K562 (cell line): ENCODE data around the gene LRRC27. TPM values are rescaled to one million over a fixed set of nuclear protein-coding genes. Genes with fewer than 3 reads are reported as not detected.

ENCODE experiments used
- CHD1 ChIP-seq: fragments of 200-600 bp; sonication (generic); IDR thresholded peaks from one replicate; pipeline ENCODE4 v1.6.1; 2012; ENCODE audit warnings: mild to moderate bottlenecking, moderate library complexity, low read length, inconsistent platforms
- CREB1 ChIP-seq, 2 experiments: sonication (generic) in 1 of 2; formaldehyde crosslinking in 1 of 2; IDR thresholded peaks; 2 replicates each; pipeline versions ENCODE4 v1.6.1 to v1.8.0; 2012 to 2022; ENCODE audit warnings: inconsistent platforms in 1 of 2, mild to moderate bottlenecking in 1 of 2, missing genetic modification reagents in 1 of 2, moderate library complexity in 1 of 2
- DPF2 ChIP-seq: fragments of 450-650 bp; IDR thresholded peaks from 2 replicates; pipeline ENCODE4 v1.6.1; 2016
- HIVEP1 ChIP-seq: fragments of 250-450 bp; sonication (Bioruptor Pico); IDR thresholded peaks from 2 replicates; pipeline ENCODE4 v1.4.0; 2020; ENCODE audit warnings: mild to moderate bottlenecking
- ILF3 ChIP-seq: fragments of 450-650 bp; IDR thresholded peaks from 2 replicates; pipeline ENCODE4 v1.6.1; 2018; ENCODE audit warnings: antibody characterized with exemption, mild to moderate bottlenecking, moderate library complexity, borderline replicate concordance
- JUND ChIP-seq, 2 experiments: IDR thresholded peaks; 2 replicates in 1 of 2; 3 replicates in 1 of 2; pipeline ENCODE4 v1.6.1; 2011; ENCODE audit warnings: borderline replicate concordance in 2 of 2, low read depth in 2 of 2, low read length in 2 of 2, improper control_type of control experiment in 1 of 2, missing biosample characterization in 1 of 2, missing genetic modification characterization in 1 of 2, missing genetic modification reagents in 1 of 2
- NFIC ChIP-seq: fragments of 450-650 bp; IDR thresholded peaks from 2 replicates; pipeline ENCODE4 v1.6.1; 2017; ENCODE audit warnings: mild to moderate bottlenecking, inconsistent platforms
- TRIM24 ChIP-seq, 2 experiments: fragments of 450-650 bp; IDR thresholded peaks; 2 replicates each; pipeline ENCODE4 v1.6.1; 2016
- ZBTB2 ChIP-seq: fragments of 450-650 bp; IDR thresholded peaks from 2 replicates; pipeline ENCODE4 v1.6.1; 2016; ENCODE audit warnings: antibody characterized with exemption
- ZNF140 ChIP-seq: fragments of 250-450 bp; sonication (Bioruptor Pico); IDR thresholded peaks from 2 replicates; pipeline ENCODE4 v1.8.0; 2021; ENCODE audit warnings: moderate library complexity, mild to moderate bottlenecking, inconsistent platforms
- ZNF445 ChIP-seq: fragments of 250-450 bp; sonication (Bioruptor Pico); IDR thresholded peaks from 2 replicates; pipeline ENCODE4 v1.4.0; 2020; ENCODE audit warnings: low read depth, mild to moderate bottlenecking, moderate library complexity
- ZNF696 ChIP-seq: fragments of 250-450 bp; sonication (Bioruptor Pico); conservative IDR thresholded peaks from 2 replicates; pipeline ENCODE4 v1.4.0; 2020; ENCODE audit warnings: mild to moderate bottlenecking, moderate library complexity
- ZNF766 ChIP-seq: fragments of 200-800 bp; sonication (Bioruptor generic); conservative IDR thresholded peaks from 2 replicates; pipeline ENCODE4 v1.6.1; 2016; ENCODE audit warnings: missing genetic modification characterization, missing compliant biosample characterization
- polyA plus RNA-seq, 8 experiments: library from polyadenylated mRNA; depleted of rRNA in 4 of 8; stranded (reverse) in 5 of 8; unstranded in 3 of 8; fragments of >200 nt; fragmentation: Nextera tagmentation in 2 of 8; fragmentation: Illumina TruSeq in 1 of 8; extraction: Ambion mirVana in 2 of 8; extraction: Trizol in 1 of 8; gene quantifications; 2 replicates each; pipeline versions ENCODE4 v1.2.1 to v1.2.3, GENCODE V29; 2011 to 2014; ENCODE audit warnings: inconsistent platforms in 1 of 8, missing spikeins in 1 of 8
- total RNA-seq, 7 experiments: library from RNA; depleted of rRNA in 6 of 7; stranded (reverse); fragments of >200 nt in 6 of 7; fragmentation: Illumina TruSeq in 2 of 7; extraction: Trizol in 2 of 7; gene quantifications; 2 replicates each; pipeline versions ENCODE4 v1.2.1 to v1.2.3, GENCODE V29; 2011 to 2021; ENCODE audit warnings: low replicate concordance in 1 of 7
- TF ChIP-seq, protein P1 (sequence below): sonication (generic); formaldehyde crosslinking; IDR thresholded peaks from 2 replicates; pipeline ENCODE4 v1.8.0; 2022; ENCODE audit warnings: mild to moderate bottlenecking, low read depth, missing genetic modification reagents
- TF ChIP-seq, protein P2 (sequence below): fragments of 250-450 bp; sonication (Bioruptor Pico); IDR thresholded peaks from 2 replicates; pipeline ENCODE4 v1.5.0; 2020; ENCODE audit warnings: mild to moderate bottlenecking, borderline replicate concordance
- TF ChIP-seq, protein P3 (sequence below): fragments of 250-450 bp; sonication (Bioruptor Pico); IDR thresholded peaks from 2 replicates; pipeline ENCODE4 v1.4.0; 2020

The LRRC27 gene
- total and polyA plus RNA-seq, 9 of the 15 experiments (the other 6 are each of a cell fraction or from before 2014, with no cell fraction given): 0.10 to 2.7 (median 1.4) TPM

DNA sequence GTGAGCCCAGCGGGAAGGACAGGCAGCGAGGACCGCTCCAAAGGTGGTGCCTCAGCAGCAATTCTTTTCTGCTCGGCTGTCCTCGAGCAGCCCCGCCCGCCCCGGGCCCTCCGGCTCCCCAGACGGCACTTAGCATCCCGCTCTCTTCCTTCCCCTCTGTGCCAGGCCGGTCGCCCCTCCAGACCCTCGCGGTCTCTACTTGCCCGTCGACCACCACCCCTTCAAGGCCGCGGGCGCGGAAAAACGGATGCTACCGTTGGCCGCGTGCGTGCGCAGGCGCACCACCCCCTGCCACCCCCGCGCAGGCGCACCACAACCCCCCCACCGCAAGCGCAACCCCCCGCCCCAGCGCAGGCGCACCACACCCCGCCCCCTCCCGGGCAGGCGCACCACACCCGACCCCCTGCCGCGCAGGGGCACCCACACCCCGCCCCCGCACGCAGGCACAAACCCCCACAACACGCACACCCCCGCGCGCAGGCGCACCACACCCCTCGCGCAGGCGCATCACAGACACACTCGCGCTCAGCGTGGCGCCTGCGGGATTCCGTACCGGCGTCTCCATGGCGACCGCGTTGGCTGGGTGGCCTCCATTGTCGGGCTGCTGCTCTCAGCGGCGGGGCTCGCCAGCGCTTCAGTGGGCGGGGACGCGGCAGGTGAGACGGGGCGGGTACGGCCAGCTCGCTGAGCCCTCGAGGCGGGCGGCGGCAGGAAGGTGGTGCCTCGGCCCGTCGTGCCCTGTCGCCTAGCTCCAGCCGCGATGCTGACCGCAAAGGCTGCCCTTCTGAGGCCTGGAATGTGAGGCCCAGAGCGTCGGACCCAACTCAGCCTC, at the start of gene LRRC27 (continued):
- TF ChIP-seq ZNF766 (CRISPR knock-in tag): no peak
- TF ChIP-seq ZNF445: no peak
- no peak for TF ChIP-seq DPF2
- TF ChIP-seq ZBTB2: peak; percentile 98
- TF ChIP-seq ZNF140 (CRISPR knock-in tag): no peak
- TF ChIP-seq, protein P1, sequence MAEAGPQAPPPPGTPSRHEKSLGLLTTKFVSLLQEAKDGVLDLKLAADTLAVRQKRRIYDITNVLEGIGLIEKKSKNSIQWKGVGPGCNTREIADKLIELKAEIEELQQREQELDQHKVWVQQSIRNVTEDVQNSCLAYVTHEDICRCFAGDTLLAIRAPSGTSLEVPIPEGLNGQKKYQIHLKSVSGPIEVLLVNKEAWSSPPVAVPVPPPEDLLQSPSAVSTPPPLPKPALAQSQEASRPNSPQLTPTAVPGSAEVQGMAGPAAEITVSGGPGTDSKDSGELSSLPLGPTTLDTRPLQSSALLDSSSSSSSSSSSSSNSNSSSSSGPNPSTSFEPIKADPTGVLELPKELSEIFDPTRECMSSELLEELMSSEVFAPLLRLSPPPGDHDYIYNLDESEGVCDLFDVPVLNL (CRISPR knock-in tag): no peak
- no peak for TF ChIP-seq CHD1
- no peak for TF ChIP-seq HIVEP1 (CRISPR knock-in tag)
- TF ChIP-seq NFIC: peak; percentile 71
- TF ChIP-seq, protein P2, sequence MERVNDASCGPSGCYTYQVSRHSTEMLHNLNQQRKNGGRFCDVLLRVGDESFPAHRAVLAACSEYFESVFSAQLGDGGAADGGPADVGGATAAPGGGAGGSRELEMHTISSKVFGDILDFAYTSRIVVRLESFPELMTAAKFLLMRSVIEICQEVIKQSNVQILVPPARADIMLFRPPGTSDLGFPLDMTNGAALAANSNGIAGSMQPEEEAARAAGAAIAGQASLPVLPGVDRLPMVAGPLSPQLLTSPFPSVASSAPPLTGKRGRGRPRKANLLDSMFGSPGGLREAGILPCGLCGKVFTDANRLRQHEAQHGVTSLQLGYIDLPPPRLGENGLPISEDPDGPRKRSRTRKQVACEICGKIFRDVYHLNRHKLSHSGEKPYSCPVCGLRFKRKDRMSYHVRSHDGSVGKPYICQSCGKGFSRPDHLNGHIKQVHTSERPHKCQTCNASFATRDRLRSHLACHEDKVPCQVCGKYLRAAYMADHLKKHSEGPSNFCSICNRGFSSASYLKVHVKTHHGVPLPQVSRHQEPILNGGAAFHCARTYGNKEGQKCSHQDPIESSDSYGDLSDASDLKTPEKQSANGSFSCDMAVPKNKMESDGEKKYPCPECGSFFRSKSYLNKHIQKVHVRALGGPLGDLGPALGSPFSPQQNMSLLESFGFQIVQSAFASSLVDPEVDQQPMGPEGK (CRISPR knock-in tag): no peak
- TF ChIP-seq, protein P3, sequence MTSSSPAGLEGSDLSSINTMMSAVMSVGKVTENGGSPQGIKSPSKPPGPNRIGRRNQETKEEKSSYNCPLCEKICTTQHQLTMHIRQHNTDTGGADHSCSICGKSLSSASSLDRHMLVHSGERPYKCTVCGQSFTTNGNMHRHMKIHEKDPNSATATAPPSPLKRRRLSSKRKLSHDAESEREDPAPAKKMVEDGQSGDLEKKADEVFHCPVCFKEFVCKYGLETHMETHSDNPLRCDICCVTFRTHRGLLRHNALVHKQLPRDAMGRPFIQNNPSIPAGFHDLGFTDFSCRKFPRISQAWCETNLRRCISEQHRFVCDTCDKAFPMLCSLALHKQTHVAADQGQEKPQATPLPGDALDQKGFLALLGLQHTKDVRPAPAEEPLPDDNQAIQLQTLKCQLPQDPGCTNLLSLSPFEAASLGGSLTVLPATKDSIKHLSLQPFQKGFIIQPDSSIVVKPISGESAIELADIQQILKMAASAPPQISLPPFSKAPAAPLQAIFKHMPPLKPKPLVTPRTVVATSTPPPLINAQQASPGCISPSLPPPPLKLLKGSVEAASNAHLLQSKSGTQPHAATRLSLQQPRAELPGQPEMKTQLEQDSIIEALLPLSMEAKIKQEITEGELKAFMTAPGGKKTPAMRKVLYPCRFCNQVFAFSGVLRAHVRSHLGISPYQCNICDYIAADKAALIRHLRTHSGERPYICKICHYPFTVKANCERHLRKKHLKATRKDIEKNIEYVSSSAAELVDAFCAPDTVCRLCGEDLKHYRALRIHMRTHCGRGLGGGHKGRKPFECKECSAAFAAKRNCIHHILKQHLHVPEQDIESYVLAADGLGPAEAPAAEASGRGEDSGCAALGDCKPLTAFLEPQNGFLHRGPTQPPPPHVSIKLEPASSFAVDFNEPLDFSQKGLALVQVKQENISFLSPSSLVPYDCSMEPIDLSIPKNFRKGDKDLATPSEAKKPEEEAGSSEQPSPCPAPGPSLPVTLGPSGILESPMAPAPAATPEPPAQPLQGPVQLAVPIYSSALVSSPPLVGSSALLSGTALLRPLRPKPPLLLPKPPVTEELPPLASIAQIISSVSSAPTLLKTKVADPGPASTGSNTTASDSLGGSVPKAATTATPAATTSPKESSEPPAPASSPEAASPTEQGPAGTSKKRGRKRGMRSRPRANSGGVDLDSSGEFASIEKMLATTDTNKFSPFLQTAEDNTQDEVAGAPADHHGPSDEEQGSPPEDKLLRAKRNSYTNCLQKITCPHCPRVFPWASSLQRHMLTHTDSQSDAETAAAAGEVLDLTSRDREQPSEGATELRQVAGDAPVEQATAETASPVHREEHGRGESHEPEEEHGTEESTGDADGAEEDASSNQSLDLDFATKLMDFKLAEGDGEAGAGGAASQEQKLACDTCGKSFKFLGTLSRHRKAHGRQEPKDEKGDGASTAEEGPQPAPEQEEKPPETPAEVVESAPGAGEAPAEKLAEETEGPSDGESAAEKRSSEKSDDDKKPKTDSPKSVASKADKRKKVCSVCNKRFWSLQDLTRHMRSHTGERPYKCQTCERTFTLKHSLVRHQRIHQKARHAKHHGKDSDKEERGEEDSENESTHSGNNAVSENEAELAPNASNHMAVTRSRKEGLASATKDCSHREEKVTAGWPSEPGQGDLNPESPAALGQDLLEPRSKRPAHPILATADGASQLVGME (CRISPR knock-in tag): no peak
- no peak for TF ChIP-seq ILF3
- peak; percentile 14; the same call in 1 of the 2 replicates for TF ChIP-seq JUND (IDR thresholded peaks at IDR 0.05; ENCODE audit: borderline replicate concordance, low read depth, low read length)
- TF ChIP-seq JUND (tag; IDR thresholded peaks at IDR 0.05; ENCODE audit: borderline replicate concordance, low read depth, low read length): no peak; the same call in 2 of the 3 replicates
- no peak for TF ChIP-seq ZNF696 (CRISPR knock-in tag)
- TF ChIP-seq CREB1 (IDR thresholded peaks at IDR 0.05): no peak
- TF ChIP-seq CREB1 (CRISPR knock-in tag; IDR thresholded peaks at IDR 0.05): peak; percentile 20; the same call in 1 of the 2 replicates
- no peak for TF ChIP-seq TRIM24 (IDR thresholded peaks at IDR 0.05)
